Tibial nerve (tissue), 3 donors: ENCODE measurements around the gene SLC10A4.

Source experiments
- POLR2A ChIP-seq, 2 donors: fragments of 450-650 bp; IDR thresholded peaks; one replicate each; pipeline ENCODE4 v1.6.1; 2017; ENCODE audit warnings: antibody characterized with exemption in 2 of 2, mild to moderate bottlenecking in 2 of 2, moderate library complexity in 2 of 2
- TF ChIP-seq, protein P1 (sequence below), 5 experiments: fragments of 200-600 bp in 3 of 5; fragments of 450-650 bp in 2 of 5; sonication (generic) in 3 of 5; IDR thresholded peaks; one replicate each; pipeline ENCODE4 v1.5.1; 2016 to 2019; ENCODE audit warnings: antibody characterized with exemption in 5 of 5, mild to moderate bottlenecking in 3 of 5, moderate library complexity in 2 of 5

DNA sequence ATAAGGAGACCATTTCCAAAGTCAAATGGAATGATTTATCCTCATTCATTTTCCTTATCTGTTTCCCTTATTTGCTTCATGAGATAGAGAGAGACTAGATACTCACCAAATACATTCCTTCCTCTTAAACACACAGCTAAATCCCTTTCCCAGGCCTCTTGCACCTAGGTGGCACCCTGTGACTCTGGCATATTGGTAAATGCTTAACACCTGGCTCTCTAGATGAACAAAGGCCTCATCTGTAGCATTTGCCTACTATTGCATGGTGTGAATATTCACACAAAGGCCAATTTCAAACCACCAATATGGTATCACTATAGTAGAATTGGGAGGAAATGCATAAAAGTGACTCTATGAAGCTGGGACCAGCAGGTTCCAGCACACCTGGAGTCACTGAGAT lies 22.1 kb upstream of the SLC10A4 start:
- TF ChIP-seq, protein P1, sequence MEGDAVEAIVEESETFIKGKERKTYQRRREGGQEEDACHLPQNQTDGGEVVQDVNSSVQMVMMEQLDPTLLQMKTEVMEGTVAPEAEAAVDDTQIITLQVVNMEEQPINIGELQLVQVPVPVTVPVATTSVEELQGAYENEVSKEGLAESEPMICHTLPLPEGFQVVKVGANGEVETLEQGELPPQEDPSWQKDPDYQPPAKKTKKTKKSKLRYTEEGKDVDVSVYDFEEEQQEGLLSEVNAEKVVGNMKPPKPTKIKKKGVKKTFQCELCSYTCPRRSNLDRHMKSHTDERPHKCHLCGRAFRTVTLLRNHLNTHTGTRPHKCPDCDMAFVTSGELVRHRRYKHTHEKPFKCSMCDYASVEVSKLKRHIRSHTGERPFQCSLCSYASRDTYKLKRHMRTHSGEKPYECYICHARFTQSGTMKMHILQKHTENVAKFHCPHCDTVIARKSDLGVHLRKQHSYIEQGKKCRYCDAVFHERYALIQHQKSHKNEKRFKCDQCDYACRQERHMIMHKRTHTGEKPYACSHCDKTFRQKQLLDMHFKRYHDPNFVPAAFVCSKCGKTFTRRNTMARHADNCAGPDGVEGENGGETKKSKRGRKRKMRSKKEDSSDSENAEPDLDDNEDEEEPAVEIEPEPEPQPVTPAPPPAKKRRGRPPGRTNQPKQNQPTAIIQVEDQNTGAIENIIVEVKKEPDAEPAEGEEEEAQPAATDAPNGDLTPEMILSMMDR (IDR thresholded peaks at IDR 0.05): no peak
- no peak for TF ChIP-seq POLR2A (IDR thresholded peaks at IDR 0.05)
